ENCODE data around the gene KCNG3.

GRCh38 chr2:42474765-42475454 lies 18.9 kb downstream of the KCNG3 start:
- TF ChIP-seq, protein P1, sequence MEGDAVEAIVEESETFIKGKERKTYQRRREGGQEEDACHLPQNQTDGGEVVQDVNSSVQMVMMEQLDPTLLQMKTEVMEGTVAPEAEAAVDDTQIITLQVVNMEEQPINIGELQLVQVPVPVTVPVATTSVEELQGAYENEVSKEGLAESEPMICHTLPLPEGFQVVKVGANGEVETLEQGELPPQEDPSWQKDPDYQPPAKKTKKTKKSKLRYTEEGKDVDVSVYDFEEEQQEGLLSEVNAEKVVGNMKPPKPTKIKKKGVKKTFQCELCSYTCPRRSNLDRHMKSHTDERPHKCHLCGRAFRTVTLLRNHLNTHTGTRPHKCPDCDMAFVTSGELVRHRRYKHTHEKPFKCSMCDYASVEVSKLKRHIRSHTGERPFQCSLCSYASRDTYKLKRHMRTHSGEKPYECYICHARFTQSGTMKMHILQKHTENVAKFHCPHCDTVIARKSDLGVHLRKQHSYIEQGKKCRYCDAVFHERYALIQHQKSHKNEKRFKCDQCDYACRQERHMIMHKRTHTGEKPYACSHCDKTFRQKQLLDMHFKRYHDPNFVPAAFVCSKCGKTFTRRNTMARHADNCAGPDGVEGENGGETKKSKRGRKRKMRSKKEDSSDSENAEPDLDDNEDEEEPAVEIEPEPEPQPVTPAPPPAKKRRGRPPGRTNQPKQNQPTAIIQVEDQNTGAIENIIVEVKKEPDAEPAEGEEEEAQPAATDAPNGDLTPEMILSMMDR (conservative IDR thresholded peaks at IDR 0.05) = no peak
- TF ChIP-seq ZFX (IDR thresholded peaks at IDR 0.05) = no peak
